HEK293 (cell line): Measurements from ENCODE around the gene MSLN.

Experiments
- CTCF ChIA-PET: fragments of 350-600 bp; formaldehyde crosslinking; extraction: SDS; loops from one replicate; lab custom pipeline; 2021; ENCODE audit warnings: antibody characterized with exemption; lab: Yijun Ruan, JAX
- POLR2A ChIA-PET: fragments of 300-600 bp; formaldehyde crosslinking; extraction: SDS; loops from one replicate; lab custom pipeline; 2020; ENCODE audit warnings: antibody characterized with exemption, inconsistent platforms; lab: Yijun Ruan, JAX
- H3K27ac ChIP-seq: fragments of 200-500 bp; sonication (Bioruptor generic); 2 replicates; pipeline ENCODE4 v1.5.1; 2014; ENCODE audit warnings: low read depth, low read length, control low read depth, inconsistent platforms; ENCODE audit errors: extremely low read depth
- H3K36me3 ChIP-seq, 2 experiments: fragments of 200-500 bp in 1 of 2; sonication (Bioruptor generic) in 1 of 2; 1 replicate in 1 of 2; 2 replicates in 1 of 2; pipeline ENCODE4 v1.5.1; 2014 to 2017; ENCODE audit warnings: inconsistent platforms in 2 of 2, low read length in 2 of 2; ENCODE audit not compliant: control insufficient read depth in 2 of 2, insufficient read depth in 1 of 2
- H3K4me1 ChIP-seq: fragments of 200-500 bp; sonication (Bioruptor generic); 2 replicates; pipeline ENCODE4 v1.5.1; 2014; ENCODE audit warnings: mild to moderate bottlenecking, low read length, inconsistent platforms; ENCODE audit not compliant: control insufficient read depth, insufficient read depth
- H3K4me3 ChIP-seq: 2 replicates; pipeline ENCODE4 v1.5.1; 2011; ENCODE audit warnings: low read depth, mild to moderate bottlenecking, control low read depth, low read length, moderate library complexity
- H3K9me3 ChIP-seq: fragments of 200-500 bp; sonication (Bioruptor generic); 2 replicates; pipeline ENCODE4 v1.5.1; 2014; ENCODE audit warnings: low read depth, low read length, inconsistent platforms; ENCODE audit not compliant: control insufficient read depth, insufficient read depth
- GLIS1 ChIP-seq: fragments of 450-650 bp; formaldehyde crosslinking; IDR thresholded peaks from 2 replicates; pipeline ENCODE4 v1.5.1; 2016; ENCODE audit warnings: missing biosample characterization, missing genetic modification characterization
- GLIS2 ChIP-seq: fragments of 450-650 bp; formaldehyde crosslinking; IDR thresholded peaks from 2 replicates; pipeline ENCODE4 v1.5.1; 2016; ENCODE audit warnings: missing biosample characterization, missing genetic modification characterization
- HOXD13 ChIP-seq: sonication (generic); formaldehyde crosslinking; IDR thresholded peaks from 2 replicates; pipeline ENCODE4 v1.8.0; 2022; ENCODE audit warnings: missing genetic modification reagents, borderline replicate concordance
- PRDM1 ChIP-seq: fragments of 450-650 bp; formaldehyde crosslinking; IDR thresholded peaks from 2 replicates; pipeline ENCODE4; 2016; ENCODE audit warnings: missing biosample characterization, missing genetic modification characterization
- SETDB1 ChIP-seq: IDR thresholded peaks from one replicate; pipeline ENCODE4 v1.6.1; 2017; ENCODE audit warnings: mild to moderate bottlenecking, low read length, moderate library complexity, mixed read lengths; ENCODE audit not compliant: insufficient read length
- ZBTB20 ChIP-seq: fragments of 450-650 bp; formaldehyde crosslinking; IDR thresholded peaks from 2 replicates; pipeline ENCODE4 v1.5.1; 2016; ENCODE audit warnings: missing biosample characterization, missing genetic modification characterization
- ZBTB26 ChIP-seq: fragments of 450-650 bp; formaldehyde crosslinking; optimal IDR thresholded peaks from 2 replicates; pipeline ENCODE3; 2016; ENCODE audit warnings: missing biosample characterization, mild to moderate bottlenecking, missing genetic modification characterization
- ZFP37 ChIP-seq: fragments of 450-650 bp; formaldehyde crosslinking; IDR thresholded peaks from 2 replicates; pipeline ENCODE4 v1.5.1; 2016; ENCODE audit warnings: missing biosample characterization, missing genetic modification characterization
- ZNF18 ChIP-seq: fragments of 450-650 bp; formaldehyde crosslinking; IDR thresholded peaks from 2 replicates; pipeline ENCODE4 v1.5.1; 2016; ENCODE audit warnings: missing biosample characterization, missing genetic modification characterization
- ZNF248 ChIP-seq: fragments of 450-650 bp; formaldehyde crosslinking; IDR thresholded peaks from 2 replicates; pipeline ENCODE4 v1.5.1; 2017; ENCODE audit warnings: missing biosample characterization, missing genetic modification characterization
- ZNF311 ChIP-seq: fragments of 450-650 bp; formaldehyde crosslinking; IDR thresholded peaks from 2 replicates; pipeline ENCODE4 v1.5.1; 2017; ENCODE audit warnings: missing biosample characterization, missing genetic modification characterization, borderline replicate concordance
- ZNF341 ChIP-seq: fragments of 450-650 bp; formaldehyde crosslinking; IDR thresholded peaks from 2 replicates; pipeline ENCODE4; 2016; ENCODE audit warnings: low read depth, missing biosample characterization, missing genetic modification characterization
- ZNF404 ChIP-seq: fragments of 450-650 bp; formaldehyde crosslinking; IDR thresholded peaks from 2 replicates; pipeline ENCODE4 v1.5.1; 2017; ENCODE audit warnings: missing biosample characterization, missing genetic modification characterization
- ZNF433 ChIP-seq: fragments of 450-650 bp; formaldehyde crosslinking; IDR thresholded peaks from 2 replicates; pipeline ENCODE4 v1.5.1; 2016; ENCODE audit warnings: missing biosample characterization, missing genetic modification characterization, low read depth
- ZNF473 ChIP-seq: fragments of 450-650 bp; formaldehyde crosslinking; IDR thresholded peaks from 2 replicates; pipeline ENCODE4 v1.5.1; 2017; ENCODE audit warnings: missing biosample characterization, missing genetic modification characterization
- ZNF521 ChIP-seq: fragments of 450-650 bp; formaldehyde crosslinking; IDR thresholded peaks from 2 replicates; pipeline ENCODE4 v1.5.1; 2017; ENCODE audit warnings: missing biosample characterization, mild to moderate bottlenecking, missing genetic modification characterization
- ZNF623 ChIP-seq: fragments of 450-650 bp; formaldehyde crosslinking; IDR thresholded peaks from 2 replicates; pipeline ENCODE4 v1.5.1; 2016; ENCODE audit warnings: missing biosample characterization, missing genetic modification characterization
- ZNF629 ChIP-seq: fragments of 450-650 bp; formaldehyde crosslinking; IDR thresholded peaks from 2 replicates; pipeline ENCODE4 v1.5.1; 2017; ENCODE audit warnings: missing biosample characterization, missing genetic modification characterization
- ZNF660 ChIP-seq: fragments of 450-650 bp; IDR thresholded peaks from 2 replicates; pipeline ENCODE4 v1.5.1; 2018; ENCODE audit warnings: missing biosample characterization, mild to moderate bottlenecking, missing genetic modification characterization
- ZNF791 ChIP-seq: fragments of 450-650 bp; formaldehyde crosslinking; IDR thresholded peaks from 2 replicates; pipeline ENCODE4 v1.5.1; 2016; ENCODE audit warnings: missing biosample characterization, missing genetic modification characterization
- ZNF837 ChIP-seq: fragments of 450-650 bp; formaldehyde crosslinking; IDR thresholded peaks from 2 replicates; pipeline ENCODE4 v1.5.1; 2016; ENCODE audit warnings: missing biosample characterization, missing genetic modification characterization
- TF ChIP-seq, protein P1 (sequence below): fragments of 450-650 bp; formaldehyde crosslinking; IDR thresholded peaks from 2 replicates; pipeline ENCODE4 v1.5.1; 2016; ENCODE audit warnings: missing biosample characterization, missing genetic modification characterization, borderline replicate concordance

The MSLN gene

DNA sequence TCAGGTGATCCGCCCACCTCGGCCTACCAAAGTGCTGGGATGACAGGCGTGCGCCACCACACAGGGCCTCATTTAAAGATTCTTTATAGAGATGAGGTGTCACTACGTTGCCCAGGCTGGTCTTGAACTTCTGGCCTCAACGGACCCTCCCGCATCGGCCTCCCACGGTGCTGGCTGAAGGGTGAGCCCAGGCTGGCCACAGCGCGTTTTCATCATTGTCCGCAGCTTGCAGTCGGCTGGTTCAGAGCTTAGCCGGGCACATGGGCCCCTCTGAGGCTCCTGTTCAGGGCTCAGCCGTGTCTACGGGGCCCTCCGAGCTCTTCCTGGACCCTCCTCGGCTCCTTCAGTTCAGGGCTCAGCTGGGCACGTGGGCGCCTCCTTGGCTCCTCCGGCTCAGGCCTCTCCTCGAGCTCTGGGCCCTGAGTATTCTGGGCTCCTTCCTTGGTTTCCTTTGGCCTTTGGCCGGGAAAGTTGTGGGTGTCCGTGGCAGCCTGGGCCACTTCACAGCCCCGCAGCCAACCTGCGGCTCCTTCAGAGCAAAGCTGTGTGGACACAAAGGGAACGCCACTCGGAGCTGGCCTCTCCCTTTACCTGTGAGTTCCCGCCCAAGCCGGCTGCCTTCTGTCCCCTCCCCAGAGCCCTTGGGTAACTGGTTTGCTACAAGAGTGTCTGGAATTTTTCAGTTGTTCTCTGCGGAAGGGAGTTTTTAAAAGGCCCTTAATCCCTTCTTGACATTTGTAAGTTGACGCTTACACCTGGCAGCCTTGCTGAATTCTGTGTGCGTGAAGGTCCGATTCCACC is 1.2 kb upstream of the MSLN start (continued):
- TF ChIP-seq ZNF521 (tag by site-specific recombination) (no peak), ZFP37 (tag by site-specific recombination) (no peak)

DNA sequence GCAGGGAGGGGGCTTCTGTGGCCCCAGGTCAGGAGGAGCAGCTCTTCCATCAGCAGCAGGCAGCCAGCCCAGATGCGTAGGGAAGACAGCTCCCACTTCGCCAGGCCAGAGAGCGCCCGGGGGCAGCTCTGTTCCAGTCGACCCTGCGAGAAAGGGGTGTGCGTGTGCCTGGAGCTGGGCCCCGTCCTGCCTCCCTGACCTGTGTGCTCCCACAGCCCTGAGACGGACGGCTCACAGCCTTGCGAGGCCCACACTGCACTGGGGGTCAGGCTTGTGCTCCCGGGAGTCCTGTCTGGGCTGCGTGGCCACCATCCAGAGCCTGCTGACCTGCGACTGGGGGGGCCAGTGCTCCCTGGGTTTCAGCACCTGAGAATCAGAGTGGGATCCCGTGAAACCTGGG is 469 bp upstream of the MSLN start:
- POLR2A ChIA-PET: interaction anchor here (0.7 kb wide), 1 partner anchor 23 kb away, joined by 3 read pairs; no protein-coding TSS in a partner anchor
- Histone ChIP-seq H3K9me3 (no peaks in the 10 kb centered on the region), H3K4me1 (no peaks in the 10 kb centered on the region), H3K27ac (no peak overlapping the region), H3K4me3 (no peak overlapping the region), H3K36me3 (no peaks in the 10 kb centered on the region)
- CTCF ChIA-PET: no interaction called here
- no peak for TF ChIP-seq ZNF791
- TF ChIP-seq ZNF248 (tag by site-specific recombination): no peak
- TF ChIP-seq ZNF660: no peak
- TF ChIP-seq HOXD13: no peak
- TF ChIP-seq ZBTB20 (tag by site-specific recombination): no peak
- TF ChIP-seq SETDB1: no peak
- no peak for TF ChIP-seq ZBTB26
- TF ChIP-seq ZNF18 (tag by site-specific recombination): no peak
- no peak for TF ChIP-seq ZNF623 (tag by site-specific recombination)
- TF ChIP-seq PRDM1 (tag by site-specific recombination): no peak
- no peak for TF ChIP-seq ZNF311
- no peak for TF ChIP-seq ZNF629 (tag by site-specific recombination)
- TF ChIP-seq ZNF837 (tag by site-specific recombination): no peak
- TF ChIP-seq GLIS2 (tag by site-specific recombination): no peak
- no peak for TF ChIP-seq ZNF341 (tag by site-specific recombination)
- TF ChIP-seq ZNF404 (tag by site-specific recombination): no peak
- TF ChIP-seq, protein P1, sequence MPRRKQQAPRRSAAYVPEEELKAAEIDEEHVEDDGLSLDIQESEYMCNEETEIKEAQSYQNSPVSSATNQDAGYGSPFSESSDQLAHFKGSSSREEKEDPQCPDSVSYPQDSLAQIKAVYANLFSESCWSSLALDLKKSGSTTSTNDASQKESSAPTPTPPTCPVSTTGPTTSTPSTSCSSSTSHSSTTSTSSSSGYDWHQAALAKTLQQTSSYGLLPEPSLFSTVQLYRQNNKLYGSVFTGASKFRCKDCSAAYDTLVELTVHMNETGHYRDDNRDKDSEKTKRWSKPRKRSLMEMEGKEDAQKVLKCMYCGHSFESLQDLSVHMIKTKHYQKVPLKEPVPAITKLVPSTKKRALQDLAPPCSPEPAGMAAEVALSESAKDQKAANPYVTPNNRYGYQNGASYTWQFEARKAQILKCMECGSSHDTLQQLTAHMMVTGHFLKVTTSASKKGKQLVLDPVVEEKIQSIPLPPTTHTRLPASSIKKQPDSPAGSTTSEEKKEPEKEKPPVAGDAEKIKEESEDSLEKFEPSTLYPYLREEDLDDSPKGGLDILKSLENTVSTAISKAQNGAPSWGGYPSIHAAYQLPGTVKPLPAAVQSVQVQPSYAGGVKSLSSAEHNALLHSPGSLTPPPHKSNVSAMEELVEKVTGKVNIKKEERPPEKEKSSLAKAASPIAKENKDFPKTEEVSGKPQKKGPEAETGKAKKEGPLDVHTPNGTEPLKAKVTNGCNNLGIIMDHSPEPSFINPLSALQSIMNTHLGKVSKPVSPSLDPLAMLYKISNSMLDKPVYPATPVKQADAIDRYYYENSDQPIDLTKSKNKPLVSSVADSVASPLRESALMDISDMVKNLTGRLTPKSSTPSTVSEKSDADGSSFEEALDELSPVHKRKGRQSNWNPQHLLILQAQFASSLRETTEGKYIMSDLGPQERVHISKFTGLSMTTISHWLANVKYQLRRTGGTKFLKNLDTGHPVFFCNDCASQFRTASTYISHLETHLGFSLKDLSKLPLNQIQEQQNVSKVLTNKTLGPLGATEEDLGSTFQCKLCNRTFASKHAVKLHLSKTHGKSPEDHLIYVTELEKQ (tag by site-specific recombination): no peak
- TF ChIP-seq ZNF473 (tag by site-specific recombination): no peak
- TF ChIP-seq GLIS1 (tag by site-specific recombination): no peak
- TF ChIP-seq ZNF433 (tag by site-specific recombination): no peak
